ENCODE results near the gene TMPRSS7.

GRCh38 chr3:112109322-112109721 is 74.8 kb downstream of the TMPRSS7 start:
- TF ChIP-seq POLR2A (IDR thresholded peaks at IDR 0.05) (no peak), POLR2AphosphoS5 (IDR thresholded peaks at IDR 0.05) (no peak), CTCF (IDR thresholded peaks at IDR 0.05) (no peak)

All from transverse colon (tissue), 4 donors.